Head of caudate nucleus (tissue), 42 donors: Measurements from ENCODE around the gene S1PR4.
A peak's percentile ranks its signal among the peaks of the same experiment; 100 is the strongest.

Source experiments
- DNase-seq, 42 donors: peaks; one replicate each; pipeline versions ENCODE4 v3.0.0 to v3.0.0-alpha.2; 2020 to 2021; ENCODE audit warnings: mixed read lengths in 7 of 42
- intact Hi-C: fragments of 100-400 bp; cut with DNase I; formaldehyde crosslinking; loops from one replicate; pipeline ENCODE4 v1.15.0; 2022

Gene S1PR4, protein sequence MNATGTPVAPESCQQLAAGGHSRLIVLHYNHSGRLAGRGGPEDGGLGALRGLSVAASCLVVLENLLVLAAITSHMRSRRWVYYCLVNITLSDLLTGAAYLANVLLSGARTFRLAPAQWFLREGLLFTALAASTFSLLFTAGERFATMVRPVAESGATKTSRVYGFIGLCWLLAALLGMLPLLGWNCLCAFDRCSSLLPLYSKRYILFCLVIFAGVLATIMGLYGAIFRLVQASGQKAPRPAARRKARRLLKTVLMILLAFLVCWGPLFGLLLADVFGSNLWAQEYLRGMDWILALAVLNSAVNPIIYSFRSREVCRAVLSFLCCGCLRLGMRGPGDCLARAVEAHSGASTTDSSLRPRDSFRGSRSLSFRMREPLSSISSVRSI

GRCh38 chr19:3178377-3178972, at the start of gene S1PR4:
Gene S1PR4, plus strand, starts transcription at chr19:3178769. Its CDS starts 24 bp downstream, at chr19:3178793.
- no peak for DNase-seq
- intact Hi-C loops, result no loop called here

DNA sequence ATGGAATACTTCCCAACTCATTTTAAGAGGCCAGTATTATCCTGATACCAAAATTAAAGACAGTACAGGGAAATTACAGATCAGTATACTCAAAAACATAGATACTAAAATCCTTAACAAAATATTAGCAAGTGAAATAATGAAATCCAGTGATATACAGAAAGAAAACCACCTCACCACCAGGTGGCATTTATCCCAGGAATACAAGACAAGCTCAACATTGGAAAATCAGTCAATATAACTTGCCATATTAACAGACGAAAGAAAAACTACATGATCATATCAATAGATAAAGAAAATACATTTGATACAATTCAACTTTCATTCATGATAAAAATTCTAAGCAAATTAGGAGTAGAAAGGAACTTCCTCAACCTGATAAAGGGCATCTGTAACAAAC, 49.5 kb upstream of the S1PR4 start:
- intact Hi-C loops, result no loop called here
- DNase-seq, result peak in 1 of 42 donors; percentile 53

GRCh38 chr19:3131168-3131567, 47.4 kb upstream of the S1PR4 start:
- DNase-seq, result no peak
- intact Hi-C loops, result no loop called here

GRCh38 chr19:3132971-3133792, 45.4 kb upstream of the S1PR4 start:
- DNase-seq, result peak in 12 of 42 donors; percentile 13 to 44 (median 26)
- intact Hi-C loops, result no loop called here

DNA sequence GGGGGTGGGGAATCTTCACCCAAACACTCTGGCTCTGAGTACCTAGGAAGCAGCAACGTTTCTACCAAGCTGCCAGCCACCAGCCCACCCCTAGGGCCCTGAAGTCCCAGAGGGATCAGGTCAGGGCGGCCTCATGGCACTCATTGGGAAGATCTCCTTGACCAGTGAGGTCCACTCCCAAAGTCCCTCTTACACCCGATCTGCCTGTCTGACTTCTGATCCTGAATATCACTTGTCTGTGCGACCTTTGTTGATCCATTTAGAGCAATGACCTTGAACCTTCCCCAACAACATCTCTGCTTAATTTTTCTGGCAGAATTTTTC, 44.8 kb upstream of the S1PR4 start:
- DNase-seq, result no peak
- intact Hi-C loops, result no loop called here

- intact Hi-C loops, result no loop called here
- peak in 15 of 42 donors; percentile 9 to 54 (median 23) for DNase-seq
These were observed 42.4 kb upstream of the S1PR4 start, which contains the start of gene GNA15 for GRCh38 chr19:3135961-3136683. Gene GNA15, plus strand, starts transcription at chr19:3136033. Its CDS starts 418 bp downstream, at chr19:3136451.

GRCh38 chr19:3136684-3137055, 41.9 kb upstream of the S1PR4 start:
- intact Hi-C loops, result no loop called here
- no peak for DNase-seq

DNA sequence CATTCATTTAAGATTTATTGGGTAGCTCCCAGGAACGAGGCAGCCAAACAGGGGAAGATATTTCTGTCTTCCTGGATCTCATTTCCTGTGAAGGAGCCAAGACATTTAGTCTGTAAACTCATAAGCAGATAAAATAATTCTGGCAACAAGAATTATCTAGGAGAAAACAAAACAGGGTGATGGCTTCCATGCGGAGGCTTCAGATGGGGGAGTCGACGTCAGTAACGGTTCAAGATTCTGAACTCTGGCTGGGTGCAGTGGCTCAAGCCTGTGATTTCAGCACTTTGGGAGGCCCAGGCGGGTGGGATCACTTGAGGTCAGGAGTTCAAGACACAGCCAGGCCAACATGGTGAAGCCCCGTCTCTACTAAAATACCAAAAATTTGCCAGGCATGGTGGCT, 41.5 kb upstream of the S1PR4 start:
- intact Hi-C loops, result no loop called here
- no peak for DNase-seq

DNA sequence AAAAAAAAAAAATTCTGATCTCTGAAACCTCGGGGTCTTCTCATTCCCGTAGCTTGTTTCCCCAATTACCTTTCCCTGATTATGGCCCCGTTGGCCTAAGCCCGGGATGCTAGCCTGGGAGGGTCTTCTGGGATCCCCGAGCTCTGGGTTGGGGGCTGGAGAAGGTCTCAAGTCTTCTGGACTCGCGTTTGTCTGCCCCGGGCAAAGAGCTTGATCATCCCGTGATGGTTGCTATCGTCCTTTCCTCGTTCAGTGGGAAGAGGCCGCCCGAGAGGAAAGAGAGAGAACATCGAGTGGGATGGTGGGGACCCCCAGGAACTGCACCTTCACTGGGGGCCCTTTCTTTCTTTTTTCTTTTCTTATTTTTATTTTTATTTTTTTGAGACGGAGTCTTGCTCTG, 40.3 kb upstream of the S1PR4 start:
- intact Hi-C loops, result no loop called here
- DNase-seq, result no peak

GRCh38 chr19:3140667-3141038, 37.9 kb upstream of the S1PR4 start:
- no peak for DNase-seq
- intact Hi-C loops, result no loop called here

DNA sequence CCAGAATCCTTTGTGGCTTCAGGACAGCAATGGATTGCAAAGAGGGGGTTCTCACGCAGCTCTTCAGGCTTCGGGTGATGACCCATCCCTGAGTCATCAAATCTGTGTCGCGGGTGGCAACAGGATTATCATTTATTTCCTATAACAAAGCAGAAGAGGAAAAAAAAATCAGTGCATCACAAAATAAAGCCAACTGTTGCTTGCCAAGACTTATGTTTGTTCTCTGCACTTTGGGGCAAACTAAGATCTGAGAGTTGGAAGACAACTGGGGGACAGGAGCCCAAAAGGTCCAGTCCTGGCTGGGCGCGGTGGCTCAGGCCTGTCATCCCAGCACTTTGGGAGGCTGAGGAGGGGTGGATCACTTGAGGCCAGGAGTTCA, 36.3 kb upstream of the S1PR4 start:
- DNase-seq, result no peak
- intact Hi-C loops, result no loop called here

GRCh38 chr19:3142781-3143337, 35.7 kb upstream of the S1PR4 start:
- no peak for DNase-seq
- intact Hi-C loops, result no loop called here

DNA sequence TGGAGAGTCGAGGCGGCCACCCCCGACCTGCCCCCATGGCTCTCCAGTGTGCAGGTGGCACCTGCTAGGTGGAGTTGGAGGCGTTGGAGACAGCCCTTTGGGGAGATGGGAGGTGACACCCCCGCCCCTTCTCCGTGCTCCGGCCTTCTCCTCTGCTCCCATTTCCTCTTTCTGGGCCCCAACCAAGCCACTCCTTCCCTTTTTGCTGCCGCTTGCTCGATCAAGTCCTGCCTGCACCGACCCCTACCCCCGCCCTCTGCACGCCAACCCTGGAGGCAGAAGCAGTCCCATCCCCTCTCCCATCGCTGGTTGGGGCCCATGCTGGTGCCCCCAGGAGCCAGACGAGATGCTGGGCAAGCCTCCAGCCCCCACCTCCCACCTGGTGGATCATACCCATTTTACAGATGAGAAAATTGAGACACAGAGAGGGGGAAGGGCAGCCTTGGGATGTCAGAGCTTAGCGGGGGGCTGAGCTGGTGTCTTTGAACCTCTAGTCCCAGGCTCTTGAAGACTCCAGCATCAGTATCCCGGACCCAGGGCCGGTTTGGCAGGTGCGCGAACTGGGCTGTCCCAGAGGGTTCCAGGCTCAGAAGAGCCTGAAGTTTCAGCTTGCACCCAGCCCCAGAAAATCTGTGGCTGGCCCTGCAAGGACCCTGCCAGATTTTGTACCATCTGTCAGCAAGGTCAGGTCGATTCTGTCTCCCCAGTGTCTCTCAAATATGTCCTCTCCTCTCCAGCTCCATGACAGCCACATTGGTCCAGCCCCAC, 32.5 kb upstream of the S1PR4 start:
- DNase-seq, result peak in 21 of 42 donors; percentile 18 to 56 (median 34)
- intact Hi-C loops, result no loop called here

DNA sequence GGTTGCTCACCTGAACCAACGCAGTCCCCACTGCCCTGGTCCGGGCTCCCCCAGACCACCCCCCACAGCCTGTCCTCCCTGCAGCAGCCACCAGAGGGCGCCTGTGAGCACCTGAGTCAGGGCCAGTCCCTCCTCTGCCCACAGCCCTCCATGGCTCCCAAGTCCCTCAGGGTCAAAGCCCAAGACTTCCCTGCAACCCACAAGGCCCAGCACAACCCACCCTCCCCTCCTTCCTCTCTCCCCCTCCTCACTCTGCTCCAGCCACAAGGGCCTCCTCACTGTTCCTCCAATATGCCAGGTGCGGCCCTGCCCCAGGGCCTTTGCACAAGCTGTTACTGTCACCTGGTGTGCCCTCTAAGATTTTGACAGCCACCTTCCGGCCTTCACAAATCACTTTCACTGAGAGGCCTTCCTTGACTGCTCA, 31.9 kb upstream of the S1PR4 start:
- intact Hi-C loops, result no loop called here
- DNase-seq, result peak in 2 of 42 donors; percentile 37 to 46

DNA sequence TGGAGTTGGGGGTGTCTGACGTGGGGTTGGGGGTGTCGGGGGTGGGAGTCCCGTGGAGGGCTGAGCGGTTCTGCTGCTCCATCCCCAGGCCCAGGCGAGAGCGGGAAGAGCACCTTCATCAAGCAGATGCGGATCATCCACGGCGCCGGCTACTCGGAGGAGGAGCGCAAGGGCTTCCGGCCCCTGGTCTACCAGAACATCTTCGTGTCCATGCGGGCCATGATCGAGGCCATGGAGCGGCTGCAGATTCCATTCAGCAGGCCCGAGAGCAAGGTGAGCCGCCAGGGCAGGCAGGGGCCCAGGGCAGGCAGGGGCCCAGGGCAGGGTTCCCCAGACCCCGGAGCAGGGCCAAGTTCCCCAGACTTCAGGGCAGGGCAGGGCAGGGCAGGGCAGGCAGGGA, 30.1 kb upstream of the S1PR4 start:
- intact Hi-C loops, result no loop called here
- DNase-seq, result no peak

DNA sequence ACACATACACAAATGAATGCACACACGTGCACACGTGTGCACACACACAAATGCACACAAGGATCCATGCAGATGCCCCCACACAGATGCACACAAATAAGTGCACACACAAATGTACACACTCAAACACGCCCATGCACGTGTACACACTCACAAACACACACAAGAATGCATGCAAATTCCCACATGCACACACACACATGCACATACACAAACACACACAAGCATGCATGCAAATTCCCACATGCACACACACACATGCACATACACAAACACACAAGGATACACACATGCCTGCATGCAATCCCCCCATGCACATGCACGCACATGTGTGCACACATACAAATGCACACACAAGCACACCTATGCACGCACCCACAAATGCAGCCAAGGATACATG, 29.5 kb upstream of the S1PR4 start:
- DNase-seq, result peak in 1 of 42 donors; percentile 3
- intact Hi-C loops, result no loop called here

GRCh38 chr19:3149526-3150505, 28.8 kb upstream of the S1PR4 start:
- DNase-seq, result peak in 1 of 42 donors; percentile 9
- intact Hi-C loops, result no loop called here
